ENCODE measurements around the gene FRAS1. TPM values are rescaled to one million over a fixed set of nuclear protein-coding genes. Genes with fewer than 3 reads are reported as not detected.

The FRAS1 gene
- total RNA-seq, 2 experiments from 2014 or later, result 0.05 to 0.22 TPM

- peaks cover 7% of the 10 kb centered on the region for H3K27me3 Mint-ChIP-seq
- H3K27ac Mint-ChIP-seq, result no peak overlapping the region
- ChIA-PET CTCF (interaction anchor here (1.2 kb wide), 1 partner anchor 147 kb away, joined by 4 read pairs; no protein-coding TSS in a partner anchor), POLR2A (no interaction called here)
- no peaks in the 10 kb centered on the region for H3K36me3 Mint-ChIP-seq (ENCODE audit: low read depth)
- TF ChIP-seq CTCF (IDR thresholded peaks at IDR 0.05), result no peak
- intact Hi-C loops (cut with micrococcal nuclease), result no loop called here
- H3K4me1 Mint-ChIP-seq (ENCODE audit: low read depth), result no peaks in the 10 kb centered on the region
- H3K4me3 Mint-ChIP-seq, result no peak overlapping the region
- no peaks in the 10 kb centered on the region for H3K9me3 Mint-ChIP-seq
- DNase-seq, result no peak
- no peak for ATAC-seq
These were observed 352.6 kb downstream of the FRAS1 start for GRCh38 chr4:78409612-78410202.

GRCh38 chr4:78410225-78410624, 353.1 kb downstream of the FRAS1 start:
- H3K4me1 Mint-ChIP-seq (ENCODE audit: low read depth), result no peaks in the 10 kb centered on the region
- intact Hi-C loops (cut with micrococcal nuclease), result no loop called here
- CTCF ChIA-PET, result interaction anchor here (1.2 kb wide), 1 partner anchor 148 kb away, joined by 4 read pairs; no protein-coding TSS in a partner anchor

GRCh38 chr4:78410676-78411075, 353.6 kb downstream of the FRAS1 start:
- H3K36me3 Mint-ChIP-seq (ENCODE audit: low read depth), result no peaks in the 10 kb centered on the region
- ATAC-seq (no peak), DNase-seq (no peak)
- CTCF ChIA-PET, result interaction anchor here (1.2 kb wide), 1 partner anchor 148 kb away, joined by 4 read pairs; no protein-coding TSS in a partner anchor
- no peaks in the 10 kb centered on the region for H3K4me1 Mint-ChIP-seq (ENCODE audit: low read depth)
- H3K4me3 Mint-ChIP-seq, result no peak overlapping the region
- TF ChIP-seq CTCF (IDR thresholded peaks at IDR 0.05), result no peak
- H3K27ac Mint-ChIP-seq, result no peak overlapping the region
- POLR2A ChIA-PET, result no interaction called here
- peaks cover 7% of the 10 kb centered on the region for H3K27me3 Mint-ChIP-seq
- H3K9me3 Mint-ChIP-seq, result no peaks in the 10 kb centered on the region
- intact Hi-C loops (cut with micrococcal nuclease), result no loop called here

More at GRCh38 chr4:78410225-78410624, 353.1 kb downstream of the FRAS1 start:
- Mint-ChIP-seq H3K4me3 (no peak overlapping the region), H3K27me3 (peaks cover 7% of the 10 kb centered on the region), H3K36me3 (ENCODE audit: low read depth) (no peaks in the 10 kb centered on the region), H3K27ac (no peak overlapping the region), H3K9me3 (no peaks in the 10 kb centered on the region)
- no peak for ATAC-seq
- POLR2A ChIA-PET, result no interaction called here
- TF ChIP-seq CTCF (IDR thresholded peaks at IDR 0.05), result no peak
- DNase-seq, result no peak

- ATAC-seq, result no peak
- POLR2A ChIA-PET, result no interaction called here
These were observed 357.0 kb downstream of the FRAS1 start for GRCh38 chr4:78414116-78414515.

More at GRCh38 chr4:78414116-78414515, 357.0 kb downstream of the FRAS1 start:
- DNase-seq, result no peak
- Mint-ChIP-seq H3K4me1 (ENCODE audit: low read depth) (no peaks in the 10 kb centered on the region), H3K27ac (no peak overlapping the region), H3K36me3 (ENCODE audit: low read depth) (no peaks in the 10 kb centered on the region), H3K27me3 (peaks cover 13% of the 10 kb centered on the region), H3K9me3 (no peaks in the 10 kb centered on the region), H3K4me3 (no peak overlapping the region)
- no peak for TF ChIP-seq CTCF (IDR thresholded peaks at IDR 0.05)
- CTCF ChIA-PET, result no interaction called here
- intact Hi-C loops (cut with micrococcal nuclease), result no loop called here

Measured in activated CD8-positive, alpha-beta T cell treated with anti-CD3 and anti-CD28 coated beads for 36 hours (primary cell).